ENCODE measurements around the gene OR2V1. TPM values are rescaled to one million over a fixed set of nuclear protein-coding genes. Genes with fewer than 3 reads are reported as not detected.
"Not testable (repeated sequence)": the region's sequence is repeated elsewhere in the genome, so short reads cannot be mapped to it uniquely, and the experiment has no call there.

Gene OR2V1
- total and polyA plus RNA-seq, 2 donors (not counting 1 experiment from before 2014, with no cell fraction given): not detected

DNA sequence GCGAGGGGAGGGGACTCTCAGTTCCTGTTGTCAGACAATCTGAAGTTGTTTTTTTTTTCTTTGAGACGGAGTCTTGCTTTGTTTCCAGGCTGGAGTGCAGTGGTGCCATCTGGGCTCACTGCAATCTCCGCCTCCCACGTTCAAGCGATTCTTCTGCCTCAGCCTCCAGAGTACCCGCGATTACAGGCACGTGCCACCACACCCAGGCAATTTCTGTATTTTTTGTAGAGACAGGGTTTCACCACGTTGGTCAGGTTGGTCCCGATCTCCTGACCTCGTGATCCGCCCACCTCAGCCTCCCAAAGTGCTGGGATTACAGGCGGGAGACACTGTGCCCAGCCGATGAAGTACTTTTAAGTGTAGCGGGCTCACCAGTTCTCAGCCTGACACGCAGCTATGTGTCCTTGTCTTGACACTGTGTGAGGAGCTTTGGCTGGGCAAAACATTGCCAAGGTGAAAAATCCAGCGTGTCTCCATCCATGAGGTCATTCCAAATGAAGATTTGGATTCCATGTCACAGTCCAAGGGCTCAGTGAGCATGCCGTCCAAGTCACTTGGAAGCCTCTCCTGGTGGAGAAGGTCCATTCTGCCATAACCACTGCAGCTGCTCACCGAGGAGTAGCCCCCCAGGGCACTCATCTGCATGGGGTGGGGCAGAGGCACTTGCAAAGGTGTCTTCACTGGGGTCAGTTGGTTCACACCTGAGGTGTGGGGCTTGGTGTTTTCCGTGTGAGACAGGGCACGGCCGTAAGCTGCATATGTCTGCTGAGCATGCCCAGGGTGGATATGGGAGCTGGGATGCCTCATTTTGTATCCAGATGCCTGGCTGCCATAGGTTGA is 32.0 kb downstream of the OR2V1 start:
- Mint-ChIP-seq H3K27me3 (peaks cover 18% of the 10 kb centered on the region), H3K9me3 (ENCODE audit: insufficient read depth) (no peaks in the 10 kb centered on the region), H3K4me3 (peak overlapping the region; percentile 53), H3K4me1 (peaks cover 16% of the 10 kb centered on the region), H3K27ac (peak overlapping the region; percentile 59)
- no peak overlapping the region for H2AFZ ChIP-seq (ENCODE audit: insufficient read depth, low read depth, low read length, poor library complexity, severe bottlenecking)
- no peaks in the 10 kb centered on the region for H4K20me1 ChIP-seq (ENCODE audit: control insufficient read depth, insufficient read depth, low read length, poor library complexity, severe bottlenecking)
- ChIA-PET POLR2A (interaction anchor here (0.6 kb wide), 1 partner anchor 163 kb away, joined by 9 read pairs; no protein-coding TSS in a partner anchor), CTCF (interaction anchor here (1.3 kb wide), 1 partner anchor 235 kb away, joined by 5 read pairs; no protein-coding TSS in a partner anchor)
- H3K27ac ChIP-seq (ENCODE audit: low read length in 2 of 2): no peak overlapping the region
- H3K4me3 ChIP-seq (ENCODE audit: control extremely low read depth in 1 of 5, extremely low read depth in 1 of 5, insufficient read depth in 1 of 5, low read depth in 2 of 5, low read length in 4 of 5): no peak overlapping the region
- no peak for ATAC-seq (ENCODE audit: low read depth)
- H3K9me3 ChIP-seq (ENCODE audit: control extremely low read depth in 1 of 3, control insufficient read depth in 2 of 3, insufficient read depth in 1 of 3, low read length in 2 of 3): peaks cover 0 to 18% (median 3%) of the 10 kb centered on the region in 3 donors
- peaks cover 0 to 23% (median 11%) of the 10 kb centered on the region in 4 experiments for H3K27me3 ChIP-seq (replicated peaks in 1 of 4; ENCODE audit: control extremely low read depth in 1 of 4, control insufficient read depth in 3 of 4, insufficient read depth in 4 of 4, low read length in 3 of 4)
- 26% methylated on average over 20 of the region's 22 CpGs for WGBS (ENCODE audit: insufficient coverage)
- no peak for DNase-seq
- intact Hi-C loops (cut with micrococcal nuclease): no loop called here
- no peak overlapping the region for H3K4me2 ChIP-seq (replicated peaks; ENCODE audit: low read depth, low read length, poor library complexity, severe bottlenecking)
- H3K4me1 ChIP-seq (ENCODE audit: control insufficient read depth in 2 of 2, insufficient read depth in 2 of 2, low read length in 2 of 2): no peaks in the 10 kb centered on the region
- H3K9ac ChIP-seq (ENCODE audit: low read length): no peak overlapping the region
- no peaks in the 10 kb centered on the region for H3K36me3 ChIP-seq (replicated peaks in 1 of 2; ENCODE audit: control extremely low read depth in 1 of 2, control insufficient read depth in 1 of 2, extremely low read depth in 1 of 2, insufficient read depth in 2 of 2, low read length in 1 of 2)
- no peak for TF ChIP-seq EZH2 (IDR thresholded peaks at IDR 0.05; ENCODE audit: borderline replicate concordance, insufficient read depth, low read depth, low read length, poor library complexity, severe bottlenecking)
- TF ChIP-seq, protein P1, sequence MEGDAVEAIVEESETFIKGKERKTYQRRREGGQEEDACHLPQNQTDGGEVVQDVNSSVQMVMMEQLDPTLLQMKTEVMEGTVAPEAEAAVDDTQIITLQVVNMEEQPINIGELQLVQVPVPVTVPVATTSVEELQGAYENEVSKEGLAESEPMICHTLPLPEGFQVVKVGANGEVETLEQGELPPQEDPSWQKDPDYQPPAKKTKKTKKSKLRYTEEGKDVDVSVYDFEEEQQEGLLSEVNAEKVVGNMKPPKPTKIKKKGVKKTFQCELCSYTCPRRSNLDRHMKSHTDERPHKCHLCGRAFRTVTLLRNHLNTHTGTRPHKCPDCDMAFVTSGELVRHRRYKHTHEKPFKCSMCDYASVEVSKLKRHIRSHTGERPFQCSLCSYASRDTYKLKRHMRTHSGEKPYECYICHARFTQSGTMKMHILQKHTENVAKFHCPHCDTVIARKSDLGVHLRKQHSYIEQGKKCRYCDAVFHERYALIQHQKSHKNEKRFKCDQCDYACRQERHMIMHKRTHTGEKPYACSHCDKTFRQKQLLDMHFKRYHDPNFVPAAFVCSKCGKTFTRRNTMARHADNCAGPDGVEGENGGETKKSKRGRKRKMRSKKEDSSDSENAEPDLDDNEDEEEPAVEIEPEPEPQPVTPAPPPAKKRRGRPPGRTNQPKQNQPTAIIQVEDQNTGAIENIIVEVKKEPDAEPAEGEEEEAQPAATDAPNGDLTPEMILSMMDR (IDR thresholded peaks at IDR 0.05): no peak
- no peaks in the 10 kb centered on the region for H3K79me2 ChIP-seq (ENCODE audit: control insufficient read depth, insufficient read depth, low read length)

DNA sequence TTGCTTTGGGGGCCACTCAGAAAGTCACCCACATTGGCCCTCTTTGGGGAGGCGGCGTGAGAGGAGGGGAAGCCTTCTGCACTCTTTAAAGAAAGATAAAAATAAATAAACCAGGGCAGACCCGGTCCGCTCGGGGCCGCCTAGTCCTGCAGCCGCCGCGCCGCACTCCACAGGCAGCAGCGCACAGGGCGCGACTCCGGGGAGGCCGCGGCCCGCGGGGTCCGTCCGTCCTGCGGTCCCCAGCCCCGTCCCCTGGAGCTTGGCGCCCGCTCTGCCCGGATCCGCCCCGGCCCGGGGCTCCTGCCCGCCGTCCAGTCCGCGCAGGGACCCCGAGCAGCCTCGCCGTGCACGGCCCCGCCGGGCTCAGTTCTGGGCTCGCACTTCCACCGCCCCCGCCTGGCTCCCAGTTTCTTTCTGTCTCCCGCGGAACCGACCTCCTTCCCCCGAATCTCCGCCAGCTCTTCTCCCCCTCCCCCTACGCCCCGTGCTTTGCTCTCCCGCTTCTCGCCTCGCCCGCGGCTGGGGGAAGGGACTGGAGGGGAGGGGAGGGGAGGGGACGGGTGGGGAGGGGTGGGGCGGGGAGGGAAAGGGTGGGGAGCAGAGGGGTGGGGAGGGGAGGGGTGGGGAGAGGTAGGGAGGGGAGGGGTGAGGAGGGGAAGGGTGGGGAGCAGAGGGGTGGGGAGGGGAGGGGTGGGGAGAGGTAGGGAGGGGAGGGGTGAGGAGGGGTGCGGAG is 33.0 kb downstream of the OR2V1 start:
- H3K4me2 ChIP-seq (replicated peaks; ENCODE audit: low read depth, low read length, poor library complexity, severe bottlenecking); H3K27ac Mint-ChIP-seq; intact Hi-C loops (cut with micrococcal nuclease); H2AFZ ChIP-seq (ENCODE audit: insufficient read depth, low read depth, low read length, poor library complexity, severe bottlenecking); H3K4me3 ChIP-seq (ENCODE audit: control extremely low read depth in 1 of 5, extremely low read depth in 1 of 5, insufficient read depth in 1 of 5, low read depth in 2 of 5, low read length in 4 of 5); H4K20me1 ChIP-seq (ENCODE audit: control insufficient read depth, insufficient read depth, low read length, poor library complexity, severe bottlenecking); H3K27ac ChIP-seq (ENCODE audit: low read length in 2 of 2); H3K9ac ChIP-seq (ENCODE audit: low read length); H3K4me3 Mint-ChIP-seq; DNase-seq; H3K36me3 ChIP-seq (replicated peaks in 1 of 2; ENCODE audit: control extremely low read depth in 1 of 2, control insufficient read depth in 1 of 2, extremely low read depth in 1 of 2, insufficient read depth in 2 of 2, low read length in 1 of 2); H3K9me3 Mint-ChIP-seq (ENCODE audit: insufficient read depth); H3K79me2 ChIP-seq (ENCODE audit: control insufficient read depth, insufficient read depth, low read length); H3K4me1 ChIP-seq (ENCODE audit: control insufficient read depth in 2 of 2, insufficient read depth in 2 of 2, low read length in 2 of 2); CTCF ChIA-PET; POLR2A ChIA-PET: not testable (repeated sequence)
- peak; percentile 17 for ATAC-seq (ENCODE audit: low read depth)
- Mint-ChIP-seq H3K4me1 (peaks cover 15% of the 10 kb centered on the region), H3K27me3 (peaks cover 24% of the 10 kb centered on the region)
- WGBS (ENCODE audit: insufficient coverage): no CpG with 5 or more reads among the region's 56 CpGs
- Histone ChIP-seq H3K27me3 (replicated peaks in 1 of 4; ENCODE audit: control extremely low read depth in 1 of 4, control insufficient read depth in 3 of 4, insufficient read depth in 4 of 4, low read length in 3 of 4) (peaks cover 0 to 24% (median 11%) of the 10 kb centered on the region in 4 experiments), H3K9me3 (ENCODE audit: control extremely low read depth in 1 of 3, control insufficient read depth in 2 of 3, insufficient read depth in 1 of 3, low read length in 2 of 3) (peaks cover 0 to 16% (median 3%) of the 10 kb centered on the region in 3 donors)

DNA sequence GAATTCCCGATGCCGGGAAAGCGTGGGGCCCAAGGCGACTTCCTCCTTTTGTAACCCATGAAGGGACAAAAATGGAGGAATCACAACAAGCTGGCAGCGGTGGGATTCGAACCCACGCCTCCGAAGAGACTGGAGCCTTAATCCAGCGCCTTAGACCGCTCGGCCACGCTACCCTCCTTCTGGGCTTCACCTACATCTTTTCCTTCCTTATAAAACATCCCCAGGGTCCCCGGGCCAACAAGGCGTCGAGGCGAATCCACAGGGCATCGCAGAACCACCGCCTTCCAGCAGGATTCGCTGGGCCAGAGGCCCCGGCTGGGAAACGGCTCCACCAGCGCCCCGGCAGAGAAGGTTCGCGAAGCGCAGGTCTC is 33.6 kb downstream of the OR2V1 start:
- not testable (repeated sequence) for H3K27ac Mint-ChIP-seq; H3K27ac ChIP-seq (ENCODE audit: low read length in 2 of 2)

More for the DNA sequence above, 33.6 kb downstream of the OR2V1 start:
- H4K20me1 ChIP-seq (ENCODE audit: control insufficient read depth, insufficient read depth, low read length, poor library complexity, severe bottlenecking); H3K36me3 ChIP-seq (replicated peaks in 1 of 2; ENCODE audit: control extremely low read depth in 1 of 2, control insufficient read depth in 1 of 2, extremely low read depth in 1 of 2, insufficient read depth in 2 of 2, low read length in 1 of 2); ATAC-seq (ENCODE audit: low read depth); H3K4me3 Mint-ChIP-seq; H3K4me2 ChIP-seq (replicated peaks; ENCODE audit: low read depth, low read length, poor library complexity, severe bottlenecking); intact Hi-C loops (cut with micrococcal nuclease); DNase-seq; H3K79me2 ChIP-seq (ENCODE audit: control insufficient read depth, insufficient read depth, low read length); H3K9me3 Mint-ChIP-seq (ENCODE audit: insufficient read depth); H3K4me3 ChIP-seq (ENCODE audit: control extremely low read depth in 1 of 5, extremely low read depth in 1 of 5, insufficient read depth in 1 of 5, low read depth in 2 of 5, low read length in 4 of 5); POLR2A ChIA-PET; H3K9ac ChIP-seq (ENCODE audit: low read length); H3K4me1 ChIP-seq (ENCODE audit: control insufficient read depth in 2 of 2, insufficient read depth in 2 of 2, low read length in 2 of 2); CTCF ChIA-PET; H2AFZ ChIP-seq (ENCODE audit: insufficient read depth, low read depth, low read length, poor library complexity, severe bottlenecking): not testable (repeated sequence)
- Histone ChIP-seq H3K27me3 (replicated peaks in 1 of 4; ENCODE audit: control extremely low read depth in 1 of 4, control insufficient read depth in 3 of 4, insufficient read depth in 4 of 4, low read length in 3 of 4) (peaks cover 0 to 30% (median 12%) of the 10 kb centered on the region in 4 experiments), H3K9me3 (ENCODE audit: control extremely low read depth in 1 of 3, control insufficient read depth in 2 of 3, insufficient read depth in 1 of 3, low read length in 2 of 3) (peaks cover 0 to 16% (median 3%) of the 10 kb centered on the region in 3 donors)
- peaks cover 15% of the 10 kb centered on the region for H3K4me1 Mint-ChIP-seq
- WGBS (ENCODE audit: insufficient coverage): no CpG with 5 or more reads among the region's 26 CpGs
- peaks cover 27% of the 10 kb centered on the region for H3K27me3 Mint-ChIP-seq

Measured in B cell (primary cell).